NCI-H2029 (cell line): ENCODE measurements around the gene GRID2.

ENCODE experiments used
- DNase-seq: peaks from one replicate; lab custom pipeline; 2025; lab: John Stamatoyannopoulos, UW

Gene GRID2

GRCh38 chr4:93084599-93085305 is 781.0 kb downstream of the GRID2 start:
- DNase-seq = no peak

- DNase-seq = no peak
These were observed 782.6 kb downstream of the GRID2 start for GRCh38 chr4:93086356-93086755.

- no peak for DNase-seq
These were observed 789.0 kb downstream of the GRID2 start for GRCh38 chr4:93092765-93093164.

- no peak for DNase-seq
These were observed 799.3 kb downstream of the GRID2 start for GRCh38 chr4:93103042-93103441.

GRCh38 chr4:93116624-93117023 is 812.9 kb downstream of the GRID2 start:
- no peak for DNase-seq

GRCh38 chr4:93127489-93127888 is 823.7 kb downstream of the GRID2 start:
- no peak for DNase-seq

- no peak for DNase-seq
These were observed 828.9 kb downstream of the GRID2 start for GRCh38 chr4:93132631-93133030.

- no peak for DNase-seq
These were observed 835.4 kb downstream of the GRID2 start for GRCh38 chr4:93139118-93139517.

- no peak for DNase-seq
These were observed 840.1 kb downstream of the GRID2 start for GRCh38 chr4:93143902-93144301.

- no peak for DNase-seq
These were observed 840.9 kb downstream of the GRID2 start for GRCh38 chr4:93144644-93145043.

- no peak for DNase-seq
These were observed 843.9 kb downstream of the GRID2 start for GRCh38 chr4:93147524-93148212.

GRCh38 chr4:93152491-93152890 is 848.7 kb downstream of the GRID2 start:
- DNase-seq = no peak

GRCh38 chr4:93157986-93158385 is 854.2 kb downstream of the GRID2 start:
- DNase-seq = no peak

- no peak for DNase-seq
These were observed 864.3 kb downstream of the GRID2 start for GRCh38 chr4:93168053-93168452.

- no peak for DNase-seq
These were observed 866.2 kb downstream of the GRID2 start for GRCh38 chr4:93169966-93170365.

- no peak for DNase-seq
These were observed 870.8 kb downstream of the GRID2 start for GRCh38 chr4:93174598-93174997.

- no peak for DNase-seq
These were observed 874.5 kb downstream of the GRID2 start for GRCh38 chr4:93178279-93178678.

- no peak for DNase-seq
These were observed 875.3 kb downstream of the GRID2 start for GRCh38 chr4:93179044-93179443.

- no peak for DNase-seq
These were observed 879.0 kb downstream of the GRID2 start for GRCh38 chr4:93182722-93183121.

GRCh38 chr4:93183576-93183975 is 879.8 kb downstream of the GRID2 start:
- DNase-seq = peak; percentile 37

- DNase-seq = peak; percentile 78
These were observed 880.3 kb downstream of the GRID2 start for GRCh38 chr4:93184053-93184452.

GRCh38 chr4:93186846-93187245 is 883.1 kb downstream of the GRID2 start:
- no peak for DNase-seq

GRCh38 chr4:93187466-93187865 is 883.7 kb downstream of the GRID2 start:
- DNase-seq = no peak

- DNase-seq = no peak
These were observed 884.1 kb downstream of the GRID2 start for GRCh38 chr4:93187892-93188291.
